HG02763 (cell line): Measurements from ENCODE around the gene NF1.
"Not testable (repeated sequence)": the region's sequence is repeated elsewhere in the genome, so short reads cannot be mapped to it uniquely, and the experiment has no call there.

Experiments
- ATAC-seq: cut with Tn5 transposase; IDR thresholded peaks from one replicate; pipeline ENCODE4 v1.9.1; 2021; ENCODE audit warnings: mild to moderate bottlenecking, moderate library complexity; ENCODE audit not compliant: unreplicated experiment

Gene NF1

GRCh38 chr17:31320241-31320640 lies 225.5 kb downstream of the NF1 start:
- no peak for ATAC-seq

- ATAC-seq = no peak
Measured at GRCh38 chr17:31320791-31321190, 226.0 kb downstream of the NF1 start.

- ATAC-seq = no peak
Measured at GRCh38 chr17:31321481-31321880, 226.7 kb downstream of the NF1 start, which contains the start of gene EVI2A. TSS of gene EVI2A (minus strand) at chr17:31321622. CDS start at chr17:31319013, 2,609 bp downstream.

GRCh38 chr17:31321966-31322365 lies 227.2 kb downstream of the NF1 start:
- no peak for ATAC-seq

- no peak for ATAC-seq
Measured at GRCh38 chr17:31323551-31323950, 228.8 kb downstream of the NF1 start.

- ATAC-seq = no peak
Measured at GRCh38 chr17:31327534-31328159, 232.9 kb downstream of the NF1 start.

GRCh38 chr17:31328160-31328535 lies 233.4 kb downstream of the NF1 start:
- no peak for ATAC-seq

- ATAC-seq = no peak
Measured at GRCh38 chr17:31329221-31329620, 234.4 kb downstream of the NF1 start.

- no peak for ATAC-seq
Measured at GRCh38 chr17:31339906-31340661, 245.3 kb downstream of the NF1 start.

GRCh38 chr17:31345191-31345747 lies 250.5 kb downstream of the NF1 start:
- not testable (repeated sequence) for ATAC-seq

- no peak for ATAC-seq
Measured at GRCh38 chr17:31349454-31349853, 254.7 kb downstream of the NF1 start.

GRCh38 chr17:31355935-31356334 lies 261.2 kb downstream of the NF1 start:
- ATAC-seq = no peak

GRCh38 chr17:31357091-31357490 lies 262.3 kb downstream of the NF1 start:
- no peak for ATAC-seq

GRCh38 chr17:31357839-31358394 lies 263.1 kb downstream of the NF1 start:
- ATAC-seq = no peak

- ATAC-seq = no peak
Measured at GRCh38 chr17:31364012-31364411, 269.2 kb downstream of the NF1 start.

GRCh38 chr17:31366088-31366487 lies 271.3 kb downstream of the NF1 start:
- ATAC-seq = no peak

- no peak for ATAC-seq
Measured at GRCh38 chr17:31369266-31369665, 274.5 kb downstream of the NF1 start.

- ATAC-seq = no peak
Measured at GRCh38 chr17:31371511-31372097, 276.8 kb downstream of the NF1 start.

GRCh38 chr17:31373150-31374093 lies 278.6 kb downstream of the NF1 start:
- no peak for ATAC-seq

GRCh38 chr17:31374094-31374447 lies 279.3 kb downstream of the NF1 start:
- ATAC-seq = no peak
